HG03097 (cell line): Measurements from ENCODE around the gene SCN1B.
"Not testable (repeated sequence)": the region's sequence is repeated elsewhere in the genome, so short reads cannot be mapped to it uniquely, and the experiment has no call there.

Source experiments
- ATAC-seq: cut with Tn5 transposase; IDR thresholded peaks from one replicate; pipeline ENCODE4 v1.9.1; 2021; ENCODE audit not compliant: unreplicated experiment, low FRiP score

The SCN1B gene

GRCh38 chr19:35015270-35015953 lies 14.9 kb upstream of the SCN1B start:
- no peak for ATAC-seq

- ATAC-seq, result no peak
These were observed 14.3 kb upstream of the SCN1B start for GRCh38 chr19:35015954-35016351.

- no peak for ATAC-seq
These were observed 12.8 kb upstream of the SCN1B start for GRCh38 chr19:35017507-35017906.

- ATAC-seq, result no peak
These were observed 11.9 kb upstream of the SCN1B start for GRCh38 chr19:35018379-35018778.

GRCh38 chr19:35019144-35019543 lies 11.1 kb upstream of the SCN1B start:
- no peak for ATAC-seq

- no peak for ATAC-seq
These were observed 9.3 kb upstream of the SCN1B start for GRCh38 chr19:35021016-35021415.

- ATAC-seq, result no peak
These were observed 8.7 kb upstream of the SCN1B start for GRCh38 chr19:35021596-35021995.

GRCh38 chr19:35022460-35022859 lies 7.8 kb upstream of the SCN1B start:
- ATAC-seq, result no peak

- no peak for ATAC-seq
These were observed 6.8 kb upstream of the SCN1B start for GRCh38 chr19:35023428-35023827.

GRCh38 chr19:35024095-35024494 lies 6.2 kb upstream of the SCN1B start:
- no peak for ATAC-seq

- no peak for ATAC-seq
These were observed 4.3 kb upstream of the SCN1B start for GRCh38 chr19:35025969-35026368.

GRCh38 chr19:35026418-35026817 lies 3.9 kb upstream of the SCN1B start:
- ATAC-seq, result no peak

- no peak for ATAC-seq
These were observed 3.3 kb upstream of the SCN1B start for GRCh38 chr19:35027009-35027408.

- no peak for ATAC-seq
These were observed 2.2 kb upstream of the SCN1B start for GRCh38 chr19:35027851-35028599.

- ATAC-seq, result not testable (repeated sequence)
These were observed 1.7 kb upstream of the SCN1B start for GRCh38 chr19:35028600-35028885.

GRCh38 chr19:35029275-35029736 lies 964 bp upstream of the SCN1B start:
- not testable (repeated sequence) for ATAC-seq

GRCh38 chr19:35029737-35030256 lies 473 bp upstream of the SCN1B start:
- ATAC-seq, result no peak

GRCh38 chr19:35031072-35031881 lies 1.0 kb downstream of the SCN1B start:
- no peak for ATAC-seq

GRCh38 chr19:35032356-35032865 lies 2.1 kb downstream of the SCN1B start:
- ATAC-seq, result no peak

- ATAC-seq, result no peak
These were observed 3.1 kb downstream of the SCN1B start for GRCh38 chr19:35033067-35034004.
